ENCODE data around the gene KRT3. TPM values are rescaled to one million over a fixed set of nuclear protein-coding genes. Genes with fewer than 3 reads are reported as not detected.

KRT3 gene
- total RNA-seq, 6 experiments from 2014 or later = not detected

DNA sequence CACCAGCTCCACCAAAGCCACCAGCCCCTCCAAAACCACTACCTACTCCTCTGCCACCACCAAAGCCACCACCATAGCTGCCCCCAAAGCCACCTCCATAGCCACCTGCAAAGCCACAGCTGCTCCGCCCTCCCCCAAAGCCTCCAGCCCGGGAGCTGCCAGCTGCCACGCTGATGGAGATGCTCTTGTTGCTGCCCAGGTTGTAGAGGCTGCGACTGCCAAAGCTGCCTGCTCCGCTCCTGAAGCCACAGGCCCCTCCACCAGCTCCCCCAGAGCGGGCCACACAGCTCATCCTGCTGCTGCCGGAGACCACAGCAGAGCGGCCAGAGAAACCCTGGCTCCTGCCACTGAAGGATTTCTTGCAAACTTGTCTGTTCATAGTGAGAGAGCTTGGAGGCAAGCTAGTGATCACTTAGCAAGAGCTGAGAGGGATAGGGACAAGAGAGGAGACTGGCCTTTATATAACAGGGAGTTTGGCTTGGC, 19.0 kb downstream of the KRT3 start, which contains the start of gene KRT76:
TSS of gene KRT76 (minus strand) at position 433 of the 483 bp plus-strand sequence. CDS start at position 379, 54 bp downstream.
- H3K4me1 ChIP-seq = no peaks in the 10 kb centered on the region
- TF ChIP-seq, protein P1, sequence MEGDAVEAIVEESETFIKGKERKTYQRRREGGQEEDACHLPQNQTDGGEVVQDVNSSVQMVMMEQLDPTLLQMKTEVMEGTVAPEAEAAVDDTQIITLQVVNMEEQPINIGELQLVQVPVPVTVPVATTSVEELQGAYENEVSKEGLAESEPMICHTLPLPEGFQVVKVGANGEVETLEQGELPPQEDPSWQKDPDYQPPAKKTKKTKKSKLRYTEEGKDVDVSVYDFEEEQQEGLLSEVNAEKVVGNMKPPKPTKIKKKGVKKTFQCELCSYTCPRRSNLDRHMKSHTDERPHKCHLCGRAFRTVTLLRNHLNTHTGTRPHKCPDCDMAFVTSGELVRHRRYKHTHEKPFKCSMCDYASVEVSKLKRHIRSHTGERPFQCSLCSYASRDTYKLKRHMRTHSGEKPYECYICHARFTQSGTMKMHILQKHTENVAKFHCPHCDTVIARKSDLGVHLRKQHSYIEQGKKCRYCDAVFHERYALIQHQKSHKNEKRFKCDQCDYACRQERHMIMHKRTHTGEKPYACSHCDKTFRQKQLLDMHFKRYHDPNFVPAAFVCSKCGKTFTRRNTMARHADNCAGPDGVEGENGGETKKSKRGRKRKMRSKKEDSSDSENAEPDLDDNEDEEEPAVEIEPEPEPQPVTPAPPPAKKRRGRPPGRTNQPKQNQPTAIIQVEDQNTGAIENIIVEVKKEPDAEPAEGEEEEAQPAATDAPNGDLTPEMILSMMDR (IDR thresholded peaks at IDR 0.05) = no peak
- no peak for TF ChIP-seq POLR2A (IDR thresholded peaks at IDR 0.05)
- ATAC-seq = no peak
- no peaks in the 10 kb centered on the region for H3K9me3 ChIP-seq
- no peaks in the 10 kb centered on the region for H3K36me3 ChIP-seq
- H3K27me3 ChIP-seq = no peaks in the 10 kb centered on the region
- H3K27ac ChIP-seq = no peak within 1 kb of the TSS
- H3K4me3 ChIP-seq = no peak within 1 kb of the TSS
- no peak for DNase-seq
- whole genome bisulfite sequencing (ENCODE audit: insufficient coverage, low coverage, low lambda C conversion rate, missing lambda C conversion rate) = 83% methylated on average over 5 of the region's 8 CpGs
- intact Hi-C loops (cut with DNase I) = no loop called here

DNA sequence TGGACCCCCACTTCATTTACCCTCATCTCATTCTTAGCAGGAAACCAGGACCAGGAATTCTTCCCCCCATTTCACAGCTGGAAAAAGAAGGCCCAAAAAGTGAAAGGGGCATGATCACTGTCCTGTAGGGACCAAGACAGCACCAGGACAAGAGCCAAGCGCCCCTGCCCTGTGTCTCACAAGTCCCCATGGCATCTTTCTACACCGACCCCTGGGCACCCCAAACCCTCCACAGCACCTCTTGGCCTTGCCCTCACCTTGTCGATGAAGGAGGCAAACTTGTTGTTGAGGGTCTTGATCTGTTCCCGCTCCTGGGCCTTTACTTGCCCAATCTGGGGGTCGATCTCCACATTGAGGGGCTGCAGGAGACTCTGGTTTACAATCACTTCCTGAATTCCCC, 19.5 kb downstream of the KRT3 start:
- Histone ChIP-seq H3K36me3 (no peaks in the 10 kb centered on the region), H3K9me3 (no peaks in the 10 kb centered on the region), H3K4me1 (no peaks in the 10 kb centered on the region), H3K27ac (no peak overlapping the region), H3K27me3 (no peaks in the 10 kb centered on the region), H3K4me3 (no peak overlapping the region)
- WGBS (ENCODE audit: insufficient coverage, low coverage, low lambda C conversion rate, missing lambda C conversion rate) = 43% methylated on average over 1 of the region's 5 CpGs
- DNase-seq (no peak), ATAC-seq (no peak)
- TF ChIP-seq, protein P1 (IDR thresholded peaks at IDR 0.05) = no peak
- no peak for TF ChIP-seq POLR2A (IDR thresholded peaks at IDR 0.05)
- intact Hi-C loops (cut with DNase I) = no loop called here

DNA sequence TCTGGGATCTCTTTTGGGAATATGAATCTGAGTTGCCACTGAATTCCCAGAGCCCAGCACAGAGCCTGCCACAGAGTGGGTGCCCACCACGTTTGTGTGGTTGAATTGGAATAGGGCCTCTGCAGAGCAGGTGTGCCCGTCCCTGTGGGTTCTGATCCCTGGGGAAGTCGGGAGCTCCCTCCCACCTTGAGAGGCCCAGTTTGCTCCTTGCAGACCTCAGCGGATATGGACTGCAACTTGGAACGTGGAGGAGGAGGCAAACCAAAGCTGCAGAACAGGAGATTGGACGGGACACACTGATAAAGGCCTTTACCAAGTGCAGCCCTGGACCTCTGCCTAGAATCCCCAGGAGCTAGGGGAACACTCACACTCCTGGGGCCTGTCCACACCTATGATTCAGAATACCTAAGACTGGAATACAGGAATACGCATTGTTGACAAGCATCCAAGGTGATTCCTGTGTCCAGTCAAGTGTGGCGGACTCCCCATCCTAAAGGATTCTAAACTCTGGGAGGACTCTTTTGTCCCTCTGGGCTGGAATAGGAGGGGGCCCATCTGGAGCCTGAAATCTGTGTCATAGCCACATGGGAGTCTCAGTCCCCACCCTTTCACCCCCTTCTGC, 21.2 kb downstream of the KRT3 start:
- no peaks in the 10 kb centered on the region for H3K27me3 ChIP-seq
- WGBS (ENCODE audit: insufficient coverage, low coverage, low lambda C conversion rate, missing lambda C conversion rate) = 29% methylated on average over 1 of the region's 8 CpGs
- no peak overlapping the region for H3K27ac ChIP-seq
- intact Hi-C loops (cut with DNase I) = no loop called here
- H3K36me3 ChIP-seq = no peaks in the 10 kb centered on the region
- no peaks in the 10 kb centered on the region for H3K4me1 ChIP-seq
- no peak for ATAC-seq
- TF ChIP-seq POLR2A (IDR thresholded peaks at IDR 0.05) = no peak
- TF ChIP-seq, protein P1 (IDR thresholded peaks at IDR 0.05) = no peak
- H3K9me3 ChIP-seq = no peaks in the 10 kb centered on the region
- no peak for DNase-seq
- no peak overlapping the region for H3K4me3 ChIP-seq

DNA sequence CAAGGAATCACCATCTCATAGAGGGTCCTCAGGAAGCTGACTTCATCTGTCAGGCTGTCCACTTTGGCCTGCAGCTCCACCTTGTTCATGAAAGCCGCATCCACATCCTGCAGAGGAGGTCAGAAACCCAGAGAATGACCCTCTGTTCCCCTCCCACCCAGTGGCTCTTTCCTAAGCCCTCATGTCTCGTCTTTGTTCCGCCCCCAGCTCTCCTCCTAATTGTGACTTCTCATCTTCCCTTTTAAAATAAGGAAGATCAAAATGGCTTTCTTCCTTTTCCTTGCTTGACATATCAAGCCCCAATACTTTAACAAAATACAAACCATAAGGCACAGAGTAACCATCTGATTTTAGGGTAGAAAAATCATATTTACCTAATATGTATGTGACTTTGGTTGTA, 23.1 kb downstream of the KRT3 start:
- H3K4me3 ChIP-seq = no peak overlapping the region
- intact Hi-C loops (cut with DNase I) = no loop called here
- no peak overlapping the region for H3K27ac ChIP-seq
- 46% methylated on average over 2 of the region's 3 CpGs for WGBS (ENCODE audit: insufficient coverage, low coverage, low lambda C conversion rate, missing lambda C conversion rate)
- no peaks in the 10 kb centered on the region for H3K4me1 ChIP-seq
- no peaks in the 10 kb centered on the region for H3K36me3 ChIP-seq
- no peak for DNase-seq
- H3K27me3 ChIP-seq = no peaks in the 10 kb centered on the region
- no peak for ATAC-seq
- no peaks in the 10 kb centered on the region for H3K9me3 ChIP-seq
- TF ChIP-seq POLR2A (IDR thresholded peaks at IDR 0.05) = no peak
- TF ChIP-seq, protein P1 (IDR thresholded peaks at IDR 0.05) = no peak
